Measurements from ENCODE around the gene RFC5. TPM values are rescaled to one million over a fixed set of nuclear protein-coding genes. Genes with fewer than 3 reads are reported as not detected.

RFC5 gene
- total RNA-seq, 6 experiments from 2014 or later: 4.6 to 9.9 (median 8.5) TPM

DNA sequence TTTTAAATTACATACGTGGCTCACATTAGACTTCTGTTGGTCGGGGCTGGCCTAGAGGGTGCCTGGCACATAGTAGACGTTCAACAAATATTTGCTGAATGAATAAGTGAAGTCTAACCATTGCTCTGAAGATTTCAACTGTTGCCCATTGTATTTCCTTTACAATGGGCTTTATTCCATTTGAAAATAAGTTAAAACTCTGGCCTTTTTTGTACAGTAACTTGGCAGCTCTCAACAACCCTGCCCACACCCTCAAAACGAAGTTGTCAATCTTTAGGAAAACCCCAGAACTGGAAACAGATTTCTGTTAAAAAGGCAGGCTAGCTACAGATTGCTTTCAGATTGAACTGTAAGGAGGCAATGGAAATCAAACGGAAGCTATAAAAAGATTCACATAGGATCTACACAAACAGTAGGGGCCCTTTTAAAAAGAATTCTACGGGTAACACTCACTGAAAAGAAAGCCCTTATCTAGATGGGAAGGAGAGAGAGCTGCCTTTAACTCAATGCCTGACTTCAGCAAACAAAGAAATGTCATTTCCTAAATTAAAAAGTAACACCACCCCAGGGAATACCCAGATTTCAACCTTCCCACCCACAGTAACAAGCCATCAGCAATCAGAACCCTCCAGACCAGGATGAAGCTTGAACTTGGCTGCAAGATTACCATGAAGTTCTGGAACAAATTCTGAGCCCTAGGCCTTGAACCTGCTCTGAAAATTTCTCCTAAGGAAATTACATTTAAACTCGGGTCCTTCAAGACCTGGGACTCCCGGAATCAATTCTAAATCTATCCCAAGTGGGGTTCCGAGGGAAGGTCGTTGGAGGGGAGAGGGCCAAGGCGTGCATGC, 43.1 kb downstream of the RFC5 start:
- Histone ChIP-seq H3K9me3 (no peaks in the 10 kb centered on the region), H3K27me3 (no peaks in the 10 kb centered on the region), H3K36me3 (no peaks in the 10 kb centered on the region), H3K4me3 (peak overlapping the region; percentile 71 to 80 (median 77)), H3K27ac (peak overlapping the region; percentile 84 to 97 (median 96)), H3K4me1 (peaks cover 0 to 64% (median 29%) of the 10 kb centered on the region in 4 donors)
- TF ChIP-seq, protein P1, sequence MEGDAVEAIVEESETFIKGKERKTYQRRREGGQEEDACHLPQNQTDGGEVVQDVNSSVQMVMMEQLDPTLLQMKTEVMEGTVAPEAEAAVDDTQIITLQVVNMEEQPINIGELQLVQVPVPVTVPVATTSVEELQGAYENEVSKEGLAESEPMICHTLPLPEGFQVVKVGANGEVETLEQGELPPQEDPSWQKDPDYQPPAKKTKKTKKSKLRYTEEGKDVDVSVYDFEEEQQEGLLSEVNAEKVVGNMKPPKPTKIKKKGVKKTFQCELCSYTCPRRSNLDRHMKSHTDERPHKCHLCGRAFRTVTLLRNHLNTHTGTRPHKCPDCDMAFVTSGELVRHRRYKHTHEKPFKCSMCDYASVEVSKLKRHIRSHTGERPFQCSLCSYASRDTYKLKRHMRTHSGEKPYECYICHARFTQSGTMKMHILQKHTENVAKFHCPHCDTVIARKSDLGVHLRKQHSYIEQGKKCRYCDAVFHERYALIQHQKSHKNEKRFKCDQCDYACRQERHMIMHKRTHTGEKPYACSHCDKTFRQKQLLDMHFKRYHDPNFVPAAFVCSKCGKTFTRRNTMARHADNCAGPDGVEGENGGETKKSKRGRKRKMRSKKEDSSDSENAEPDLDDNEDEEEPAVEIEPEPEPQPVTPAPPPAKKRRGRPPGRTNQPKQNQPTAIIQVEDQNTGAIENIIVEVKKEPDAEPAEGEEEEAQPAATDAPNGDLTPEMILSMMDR (IDR thresholded peaks at IDR 0.05): no peak
- no peak for TF ChIP-seq POLR2A (IDR thresholded peaks at IDR 0.05)
- peak in 1 of 4 donors; percentile 10 for ATAC-seq
- intact Hi-C loops (cut with DNase I): no loop called here
- no peak for DNase-seq
- 9% methylated on average over 11 of the region's 11 CpGs for WGBS (ENCODE audit: insufficient coverage, low coverage, low lambda C conversion rate, missing lambda C conversion rate)

DNA sequence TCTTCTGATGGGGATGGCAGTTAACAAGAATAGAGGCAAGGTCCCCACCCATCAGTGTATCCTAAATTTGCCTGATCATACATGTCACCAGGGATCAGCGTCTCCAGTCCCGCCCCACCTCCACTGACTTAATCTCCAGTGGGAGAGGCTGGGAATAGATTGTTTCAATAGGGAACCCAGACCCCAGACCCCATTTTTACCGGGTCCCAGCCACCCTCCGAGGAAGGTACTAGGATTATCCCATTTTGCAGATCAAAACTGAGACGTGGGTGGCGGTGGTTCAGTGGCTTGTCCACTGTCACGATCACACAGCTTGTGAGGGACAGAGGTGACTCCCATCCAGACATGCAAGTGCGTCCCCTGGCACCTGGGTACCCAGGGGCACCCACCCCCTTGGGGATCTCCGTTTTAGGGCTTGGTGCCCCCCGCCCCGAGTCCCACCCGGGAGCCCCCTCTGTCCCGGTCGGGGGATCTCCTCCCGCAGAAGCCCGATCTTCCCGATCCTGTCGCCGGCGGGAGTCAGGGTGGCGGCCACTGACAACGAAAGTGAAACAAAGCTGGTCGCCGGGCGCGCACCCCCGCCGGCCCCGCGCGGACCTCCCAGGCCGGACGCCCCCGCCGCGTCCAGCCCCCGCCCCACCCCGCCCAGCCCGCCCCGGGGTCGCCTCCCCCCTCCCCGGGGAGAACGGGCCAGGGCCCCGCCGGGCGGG, 44.0 kb downstream of the RFC5 start:
- intact Hi-C loops (cut with DNase I): no loop called here
- TF ChIP-seq, protein P1 (IDR thresholded peaks at IDR 0.05): no peak
- TF ChIP-seq POLR2A (IDR thresholded peaks at IDR 0.05): no peak
- no peaks in the 10 kb centered on the region for H3K27me3 ChIP-seq

DNA sequence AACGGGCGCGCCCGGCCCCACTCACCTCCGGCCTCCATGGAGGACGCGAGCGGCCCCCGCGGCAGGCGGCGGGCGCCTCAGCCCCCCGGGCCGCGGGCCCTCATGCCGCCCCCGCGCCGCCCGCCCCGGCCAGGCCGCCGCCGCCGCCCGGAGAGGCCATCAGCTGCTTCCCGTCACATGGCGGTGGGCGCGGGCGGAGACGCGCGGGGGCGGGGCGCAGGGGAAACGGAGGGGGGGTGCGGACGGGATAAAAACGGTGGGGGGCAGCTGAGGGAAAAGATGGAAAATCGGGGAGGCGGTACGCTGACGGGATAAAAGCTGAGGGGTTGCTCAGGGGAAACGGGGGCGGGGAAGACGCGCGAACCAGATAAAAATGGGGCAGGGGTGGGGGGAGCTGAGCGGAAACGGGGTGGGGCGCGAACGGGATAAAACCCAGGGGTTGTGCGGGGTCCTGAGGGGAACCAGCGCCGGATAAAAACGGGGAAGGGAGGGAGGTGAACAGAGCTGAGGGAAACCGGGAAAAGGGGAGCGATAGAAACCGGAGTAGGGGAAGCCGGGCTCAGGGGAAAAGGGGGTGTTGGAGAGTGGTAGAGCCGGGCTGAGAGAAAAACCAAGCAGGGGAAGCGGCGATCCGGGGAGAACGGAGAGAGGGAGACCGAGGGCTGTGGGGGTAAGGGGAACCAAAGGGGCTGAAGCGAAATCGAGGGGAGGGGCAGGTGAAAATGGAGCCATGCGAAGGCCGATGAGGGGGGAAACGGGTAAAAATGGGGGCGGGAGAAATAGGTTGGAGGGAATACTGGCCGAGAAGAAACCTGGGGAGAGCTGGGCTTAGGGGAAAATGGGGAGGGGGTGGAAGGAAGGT, 44.7 kb downstream of the RFC5 start, which contains the start of gene WSB2:
TSS of gene WSB2 (minus strand) at position 169 of the 862 bp plus-strand sequence. CDS start at position 38, 131 bp downstream.
- Histone ChIP-seq H3K4me3 (peak within 1 kb of the TSS; percentile 71 to 80 (median 77)), H3K9me3 (no peaks in the 10 kb centered on the region), H3K27ac (peak within 1 kb of the TSS; percentile 84 to 97 (median 96)), H3K4me1 (peaks cover 0 to 48% (median 21%) of the 10 kb centered on the region in 4 donors), H3K27me3 (no peaks in the 10 kb centered on the region), H3K36me3 (no peaks in the 10 kb centered on the region)
- under 1% methylated on average over 40 of the region's 76 CpGs for WGBS (ENCODE audit: insufficient coverage, low coverage, low lambda C conversion rate, missing lambda C conversion rate)
- TF ChIP-seq POLR2A (IDR thresholded peaks at IDR 0.05): no peak
- TF ChIP-seq, protein P1 (IDR thresholded peaks at IDR 0.05): no peak
- ATAC-seq (peak; percentile 52 to 63 (median 54)), DNase-seq (peak; percentile 82 to 87 (median 84))
- intact Hi-C loops (cut with DNase I): no loop called here

More for the DNA sequence above, 44.0 kb downstream of the RFC5 start:
- H3K9me3 ChIP-seq: no peaks in the 10 kb centered on the region
- ATAC-seq: peak; percentile 38 to 65 (median 48)
- H3K27ac ChIP-seq: peak overlapping the region; percentile 84 to 97 (median 96)
- H3K36me3 ChIP-seq: no peaks in the 10 kb centered on the region
- peak; percentile 69 to 77 (median 76) for DNase-seq
- 2% methylated on average over 17 of the region's 46 CpGs for WGBS (ENCODE audit: insufficient coverage, low coverage, low lambda C conversion rate, missing lambda C conversion rate)
- peaks cover 0 to 56% (median 25%) of the 10 kb centered on the region in 4 donors for H3K4me1 ChIP-seq
- peak overlapping the region; percentile 71 to 80 (median 77) for H3K4me3 ChIP-seq
